SHP77 treated with DMSO at 0.1 percent for 48 hours (cell line): ENCODE measurements around the gene CD80.
"Not testable (repeated sequence)": the region's sequence is repeated elsewhere in the genome, so short reads cannot be mapped to it uniquely, and the experiment has no call there.

Experiments used
- DNase-seq: peaks from one replicate; lab custom pipeline; 2025; lab: John Stamatoyannopoulos, UW

The CD80 gene

DNA sequence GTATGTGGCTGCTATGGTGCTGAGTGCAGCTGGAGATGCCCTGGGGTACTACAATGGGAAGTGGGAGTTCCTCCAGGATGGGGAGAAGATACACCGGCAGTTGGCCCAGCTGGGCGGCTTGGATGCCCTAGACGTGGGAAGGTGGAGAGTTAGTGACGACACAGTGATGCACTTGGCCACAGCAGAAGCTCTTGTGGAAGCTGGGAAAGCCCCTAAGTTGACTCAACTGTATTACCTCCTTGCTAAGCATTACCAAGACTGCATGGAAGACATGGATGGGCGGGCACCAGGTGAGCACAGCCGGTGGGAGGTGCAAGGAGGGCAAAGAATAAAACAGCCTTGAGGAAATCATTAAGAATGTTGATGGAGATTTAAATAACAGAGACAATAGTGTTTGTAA is 22.8 kb upstream of the CD80 start:
- DNase-seq = no peak

DNA sequence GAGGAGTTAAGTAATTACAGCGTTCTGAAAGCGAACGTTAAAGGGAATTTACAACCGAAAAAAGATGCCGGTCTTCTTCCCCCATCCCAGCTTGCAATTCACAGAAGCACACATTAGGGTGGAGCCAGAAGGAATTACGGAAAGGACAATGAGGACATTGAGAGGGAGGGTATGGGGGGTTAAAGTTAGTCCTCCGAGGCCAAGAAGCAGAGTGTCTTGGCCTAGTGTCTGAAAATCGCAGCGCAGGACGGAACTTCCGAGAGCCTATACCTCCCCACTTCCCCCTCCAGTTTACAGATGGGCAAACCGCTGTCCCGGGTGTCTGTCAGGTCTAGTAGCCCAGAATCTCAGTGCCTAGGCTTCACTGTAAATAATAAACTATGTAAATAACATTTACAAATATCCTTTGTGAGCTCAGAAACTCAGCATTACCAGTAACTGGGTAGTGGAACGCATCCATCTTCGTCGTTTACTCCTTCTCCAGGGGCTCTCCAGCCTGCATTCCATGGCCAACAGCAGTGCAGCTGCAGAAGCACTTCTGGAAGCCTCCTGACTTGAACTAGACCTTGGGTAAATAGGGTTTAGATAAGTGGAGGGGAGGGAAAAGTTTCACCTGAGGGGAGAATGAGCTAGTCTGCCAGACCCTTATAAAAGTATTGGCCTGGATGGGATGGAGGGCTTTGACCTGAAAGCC is 20.8 kb upstream of the CD80 start:
- no peak for DNase-seq

DNA sequence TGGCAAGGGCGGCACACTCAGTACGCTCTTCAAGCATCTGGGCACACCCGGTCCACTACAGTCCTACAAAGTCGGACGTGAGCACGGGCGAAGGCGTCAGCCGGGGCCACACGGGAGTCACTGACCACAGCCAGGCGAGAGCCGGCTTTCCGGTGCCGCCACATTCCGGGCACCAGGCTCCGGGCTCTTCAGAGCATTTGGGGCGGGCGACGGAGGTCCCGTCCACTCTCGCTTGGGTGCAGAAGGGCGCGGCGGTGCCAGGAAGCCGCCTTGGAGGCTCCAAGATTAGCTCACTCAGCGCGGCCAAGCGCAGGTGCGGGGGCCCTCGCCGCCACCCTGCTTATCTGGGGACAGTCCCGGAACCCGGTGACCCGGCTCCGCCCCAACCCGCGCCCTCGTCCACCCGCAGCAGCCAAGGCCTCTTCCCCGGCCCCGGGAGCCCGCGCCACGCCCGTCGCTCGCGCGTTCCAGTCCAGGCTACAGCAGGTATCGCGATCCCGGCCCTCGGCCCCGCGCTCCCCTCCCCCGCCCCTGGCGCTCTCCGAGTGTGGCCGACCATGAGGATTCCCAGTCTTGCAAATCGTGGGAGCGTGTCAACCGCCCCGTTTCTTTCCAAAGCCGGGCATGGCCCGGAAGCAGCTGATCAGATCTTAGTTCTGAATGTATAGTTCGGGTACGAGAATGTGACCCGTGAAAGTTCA is 20.1 kb upstream of the CD80 start, which contains the start of gene ADPRH:
ADPRH (plus strand) TSS at position 127 of the 701 bp plus-strand sequence. CDS start 2,678 bp downstream, outside the sequence.
- DNase-seq = no peak

DNA sequence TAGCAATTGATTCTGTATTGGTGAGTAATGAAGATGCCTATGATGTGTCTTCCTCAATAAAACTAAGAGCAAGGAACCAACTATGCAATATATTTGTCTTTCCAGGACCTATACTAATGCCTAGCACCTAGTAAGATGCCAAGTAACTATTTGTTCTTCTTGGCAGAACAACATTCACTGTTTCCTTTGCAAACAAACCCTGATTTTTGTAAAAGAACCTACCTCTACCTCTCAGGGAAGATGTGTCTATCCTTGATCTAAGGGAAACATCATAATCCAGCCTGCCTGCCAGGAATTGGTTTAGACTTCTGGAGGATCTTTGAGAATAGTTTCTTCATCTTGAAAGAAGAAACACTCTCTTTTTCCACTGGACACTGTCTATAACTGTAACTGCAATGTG is 16.1 kb upstream of the CD80 start:
- DNase-seq = no peak

DNA sequence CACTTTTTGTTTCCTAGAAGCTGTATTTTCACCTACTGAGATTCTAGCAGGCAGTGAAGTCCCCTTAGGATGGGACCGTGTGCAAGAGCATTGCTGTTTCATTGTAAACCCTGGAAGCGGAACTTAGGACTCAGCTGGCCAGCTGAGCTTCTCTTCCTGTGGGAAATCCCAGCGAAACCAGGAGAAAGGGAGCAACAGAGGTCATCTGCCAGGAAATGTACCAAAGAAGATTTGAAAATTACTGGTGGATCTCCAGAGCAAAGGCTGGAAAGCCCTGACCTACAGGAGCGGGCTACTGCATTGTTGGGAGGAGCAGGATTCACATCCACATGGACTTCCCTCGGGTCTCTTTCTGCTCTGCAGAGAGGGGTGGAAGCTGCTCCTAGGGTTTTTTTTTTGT is 12.3 kb upstream of the CD80 start:
- DNase-seq = no peak

DNA sequence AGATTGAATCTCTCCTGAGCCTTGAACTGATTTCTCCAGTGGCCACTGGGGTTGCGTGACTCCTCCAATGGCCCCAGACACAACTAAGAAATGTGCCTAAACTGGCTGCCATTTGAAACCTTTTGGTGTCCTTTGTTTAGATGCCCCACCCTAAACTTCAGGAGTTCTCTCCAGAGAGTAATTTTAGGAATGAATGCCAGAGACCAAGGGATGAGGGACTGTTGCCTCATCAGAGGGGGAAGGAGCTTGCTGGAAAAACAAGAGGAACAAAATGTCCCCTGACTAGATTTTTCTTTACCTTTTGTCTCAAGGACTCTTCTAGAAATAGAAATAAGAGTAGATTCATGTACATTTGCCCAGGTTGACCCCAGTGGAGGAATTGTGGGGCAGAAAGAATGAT is 11.8 kb upstream of the CD80 start:
- no peak for DNase-seq

DNA sequence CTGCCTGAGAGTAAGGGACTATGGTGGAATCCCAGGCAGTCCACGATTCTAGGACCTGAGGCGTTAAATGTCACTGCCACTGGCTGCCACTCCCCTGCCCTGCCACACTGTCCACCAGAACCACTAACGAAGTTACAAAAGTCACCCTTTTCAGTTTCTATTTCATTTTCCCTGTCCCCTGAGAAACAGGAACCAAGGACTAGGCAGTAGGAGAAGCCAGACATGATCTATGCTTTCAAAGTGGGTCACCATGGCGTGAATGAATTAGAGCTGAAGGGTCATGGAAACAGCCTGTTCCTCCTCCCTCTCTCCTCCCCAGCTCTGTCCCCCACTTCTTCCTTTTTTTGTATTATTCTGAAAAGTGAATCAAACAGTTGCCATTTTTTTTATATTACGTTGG is 10.8 kb upstream of the CD80 start:
- DNase-seq = no peak

DNA sequence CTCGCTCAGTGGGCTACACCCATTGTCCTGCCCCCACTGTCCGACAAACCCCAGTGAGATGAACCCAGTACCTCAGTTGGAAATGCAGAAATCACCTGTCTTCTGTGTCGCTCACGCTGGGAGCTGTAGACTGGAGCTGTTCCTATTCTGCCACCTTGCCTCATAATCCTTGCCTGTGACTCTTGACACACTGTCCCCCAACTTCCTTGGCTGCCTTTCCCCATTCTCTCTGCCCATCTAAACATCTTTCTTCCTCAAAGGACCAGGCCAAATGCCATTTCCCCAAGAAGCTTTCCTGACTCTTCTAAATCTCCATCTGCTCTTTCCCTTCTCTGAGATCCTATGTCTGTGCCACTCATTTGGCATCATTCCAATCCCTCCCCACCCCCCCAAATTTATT is 9.7 kb upstream of the CD80 start:
- DNase-seq = no peak

DNA sequence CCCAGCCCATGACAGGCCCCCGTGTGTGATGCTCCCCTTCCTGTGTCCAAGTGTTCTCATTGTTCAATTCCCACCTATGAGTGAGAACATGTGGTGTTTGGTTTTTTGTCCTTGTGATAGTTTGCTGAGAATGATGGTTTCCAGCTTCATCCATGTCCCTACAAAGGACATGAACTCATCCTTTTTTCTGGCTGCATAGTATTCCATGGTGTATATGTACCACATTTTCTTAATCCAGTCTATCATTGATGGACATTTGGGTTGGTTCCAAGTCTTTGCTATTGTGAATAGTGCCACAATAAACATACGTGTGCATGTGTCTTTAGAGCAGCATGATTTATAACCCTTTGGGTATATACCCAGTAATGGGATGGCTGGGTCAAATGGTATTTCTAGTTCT is 3.9 kb upstream of the CD80 start:
- not testable (repeated sequence) for DNase-seq

DNA sequence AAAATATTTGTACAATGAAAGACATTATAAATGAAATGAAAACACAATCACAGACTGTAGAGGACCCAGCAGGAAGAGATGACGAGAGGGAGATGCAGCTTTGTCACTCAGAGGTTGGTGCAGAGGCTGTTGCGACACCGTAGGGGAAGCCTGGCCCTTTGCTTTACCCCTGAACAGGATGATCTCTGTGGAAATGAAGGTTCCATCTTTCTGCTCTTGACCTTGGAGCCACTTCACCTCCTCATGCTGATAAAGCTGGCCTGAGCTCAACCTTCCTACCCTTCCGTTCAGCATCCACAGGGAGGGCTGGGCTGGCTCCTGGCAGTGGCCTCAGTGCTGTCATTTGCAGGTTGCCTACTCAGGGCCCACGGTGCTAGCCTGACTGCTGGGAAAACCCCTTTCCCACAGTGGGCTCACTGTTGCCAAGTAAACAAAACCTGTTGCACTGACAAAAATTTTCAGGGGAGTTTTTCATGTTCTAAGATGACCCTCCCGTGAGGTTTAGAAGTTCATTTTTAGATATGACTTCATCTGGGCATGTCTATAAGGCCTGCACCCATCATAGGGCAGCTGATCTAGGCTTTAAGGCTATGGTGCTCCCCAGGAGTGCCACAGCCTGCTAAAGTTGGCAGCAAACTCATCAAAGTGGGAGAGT is 3.0 kb upstream of the CD80 start:
- no peak for DNase-seq

DNA sequence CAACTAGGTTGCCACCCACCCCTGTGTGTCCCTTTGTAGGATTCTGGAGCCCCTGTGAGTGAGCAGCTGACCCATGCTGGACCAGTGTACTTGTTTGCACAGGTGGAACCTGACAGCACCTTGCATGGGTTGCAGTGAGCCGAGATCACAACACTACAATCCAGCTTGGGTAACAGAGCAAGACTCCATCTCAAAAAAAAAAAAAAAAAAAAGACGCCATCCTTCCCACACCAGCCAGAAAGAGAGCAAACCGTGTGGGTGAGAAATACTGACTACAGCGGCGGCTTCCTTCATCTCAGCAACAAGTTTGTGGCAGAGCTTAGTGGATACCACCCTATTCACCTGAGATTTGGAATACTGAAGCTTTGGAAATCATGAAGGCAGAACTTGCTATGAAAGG is 746 bp upstream of the CD80 start:
- no peak for DNase-seq

DNA sequence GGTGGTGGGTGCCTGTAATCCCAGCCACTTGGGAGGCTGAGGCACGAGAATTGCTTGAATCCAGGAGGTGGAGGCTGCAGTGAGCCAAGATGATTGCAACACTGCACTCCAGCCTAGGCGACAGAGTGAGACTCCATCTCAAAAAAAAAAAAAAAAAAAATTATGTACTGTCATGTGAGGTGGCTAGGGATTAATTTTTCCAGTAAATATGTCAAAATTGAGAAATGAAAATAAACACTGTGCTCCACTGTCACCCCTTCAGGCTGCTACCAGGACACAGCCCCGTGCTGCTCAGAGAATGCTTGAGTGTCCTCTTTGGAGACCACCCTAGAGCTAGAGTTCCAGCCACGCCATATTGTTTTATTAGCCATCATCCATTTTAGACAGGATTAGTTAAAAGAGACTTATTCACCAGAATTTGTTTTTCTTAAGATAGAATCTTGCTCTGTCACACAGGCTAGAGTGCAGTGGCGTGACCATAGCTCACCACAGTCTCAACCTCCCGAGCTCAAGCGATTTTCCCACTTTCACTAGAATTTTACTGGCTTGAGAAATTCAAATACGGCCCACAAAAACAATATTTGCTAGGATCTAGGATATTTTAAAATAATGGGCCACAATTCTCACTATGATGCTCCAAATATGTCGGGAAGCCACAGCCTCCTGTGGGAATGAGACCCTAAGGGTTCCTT is 642 bp downstream of the CD80 start:
- DNase-seq = no peak

DNA sequence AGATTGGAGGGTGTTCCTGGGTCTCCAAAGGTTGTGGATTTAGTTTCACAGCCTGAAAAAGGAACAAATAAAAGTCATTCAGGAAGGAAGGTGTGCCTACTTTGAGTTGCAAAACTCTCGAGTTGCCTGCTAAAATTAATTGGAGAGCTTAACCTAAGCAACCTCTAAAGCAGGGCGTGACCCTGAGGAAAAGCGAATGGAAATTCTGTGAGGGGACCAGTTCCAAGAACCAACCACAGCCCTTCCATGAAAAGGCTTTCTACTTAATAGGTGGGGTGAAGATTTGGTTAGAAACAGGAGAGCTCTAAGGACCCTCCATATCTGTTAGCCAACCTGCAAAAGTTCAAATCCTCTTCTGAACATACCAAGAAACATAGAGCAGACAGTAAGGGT is 1.5 kb downstream of the CD80 start:
- DNase-seq = no peak

DNA sequence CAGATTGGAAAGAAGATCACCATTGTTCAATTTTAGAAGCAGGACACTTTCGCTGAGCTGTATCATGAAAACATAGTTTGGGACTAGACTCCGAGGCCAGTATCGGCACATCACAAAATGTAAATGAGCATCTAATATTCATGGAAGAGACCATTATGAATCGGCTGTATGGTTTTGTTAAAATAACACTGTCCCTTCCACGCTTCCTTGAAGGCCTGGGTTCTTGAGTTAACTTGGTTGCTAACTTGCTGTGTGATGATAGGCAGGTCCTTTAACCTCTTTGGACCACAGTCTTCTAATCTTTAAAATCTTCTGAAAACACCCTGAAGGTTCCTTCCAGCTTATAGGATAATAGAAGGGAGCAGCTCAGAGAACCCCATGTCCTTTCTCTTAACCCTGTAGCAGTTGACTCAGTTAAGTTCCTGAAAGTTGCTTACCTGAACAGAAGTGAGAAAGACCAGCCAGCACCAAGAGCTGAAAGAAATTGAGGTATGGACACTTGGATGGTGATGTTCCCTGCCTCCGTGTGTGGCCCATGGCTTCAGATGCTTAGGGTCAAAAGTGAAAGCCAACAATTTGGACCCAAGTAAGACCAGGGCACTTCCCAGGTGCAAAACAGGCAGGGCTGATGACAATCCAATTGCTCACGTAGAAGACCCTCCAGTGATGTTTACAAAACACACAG is 2.1 kb downstream of the CD80 start:
- no peak for DNase-seq

DNA sequence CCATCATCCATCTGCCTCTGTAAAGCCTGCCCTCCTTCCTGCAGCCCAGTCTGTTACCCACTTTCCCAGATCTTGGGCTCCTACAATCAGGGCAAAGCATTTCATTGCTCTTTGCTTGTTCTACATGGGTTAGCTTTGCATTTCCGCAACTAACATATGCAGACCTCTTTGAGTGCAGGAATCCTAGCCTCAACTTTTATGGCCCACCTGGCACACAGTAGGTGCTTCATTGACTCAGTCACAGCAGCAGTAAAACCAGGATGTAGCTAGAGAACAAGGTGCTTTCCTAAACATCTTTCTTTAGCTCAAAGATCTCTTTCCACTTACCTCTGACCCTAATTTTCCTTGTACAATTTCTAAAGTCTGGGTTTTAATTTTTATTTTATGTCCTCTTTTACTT is 3.5 kb downstream of the CD80 start:
- DNase-seq = no peak

DNA sequence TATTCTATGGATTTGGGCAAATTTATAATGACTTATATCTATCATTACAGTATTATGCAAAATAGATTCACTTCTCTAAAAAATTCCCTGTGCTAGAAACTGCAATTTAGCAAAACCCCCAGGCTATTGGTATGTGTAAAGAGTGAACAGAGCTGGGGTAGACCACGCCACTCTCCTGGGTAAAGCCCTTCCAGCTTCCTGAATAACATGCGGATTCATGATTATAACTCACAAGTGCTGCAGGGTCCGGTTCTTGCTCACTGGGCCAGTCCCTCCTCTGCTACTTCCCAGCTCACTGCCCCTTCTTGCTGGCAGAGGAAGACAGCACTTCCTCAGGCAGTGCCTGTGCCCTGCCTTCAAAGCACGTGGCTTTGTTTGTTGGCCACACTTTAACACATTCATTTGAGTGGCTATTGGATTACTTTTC is 4.1 kb downstream of the CD80 start:
- DNase-seq = no peak

DNA sequence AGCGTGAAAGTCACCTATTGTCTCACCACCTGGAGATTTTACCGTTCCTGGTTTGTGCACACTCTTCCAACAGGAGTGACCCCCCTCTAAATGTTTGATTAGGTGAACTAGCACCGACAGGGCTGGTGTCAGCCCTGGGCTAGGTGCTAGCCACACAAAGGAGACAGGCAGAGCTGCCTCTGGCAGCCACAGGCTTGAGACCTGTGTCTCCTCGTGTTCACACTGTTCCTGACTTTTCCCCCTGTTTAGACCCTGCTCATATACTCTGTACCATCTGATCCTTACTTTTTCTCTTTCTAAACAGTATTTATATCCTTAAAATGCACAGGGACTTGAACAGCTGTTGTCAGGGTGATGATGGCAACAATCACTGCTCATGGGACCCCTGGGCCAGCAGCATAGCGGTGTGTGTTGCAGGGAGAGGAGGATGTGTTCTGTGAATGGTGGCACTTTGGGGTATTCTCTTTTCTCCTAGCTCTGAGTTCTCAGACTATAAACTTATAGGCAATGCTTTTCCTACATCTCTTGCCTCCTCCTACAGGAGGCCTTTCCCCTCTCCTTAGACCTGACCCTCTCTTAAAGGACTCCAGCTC is 5.5 kb downstream of the CD80 start:
- no peak for DNase-seq

DNA sequence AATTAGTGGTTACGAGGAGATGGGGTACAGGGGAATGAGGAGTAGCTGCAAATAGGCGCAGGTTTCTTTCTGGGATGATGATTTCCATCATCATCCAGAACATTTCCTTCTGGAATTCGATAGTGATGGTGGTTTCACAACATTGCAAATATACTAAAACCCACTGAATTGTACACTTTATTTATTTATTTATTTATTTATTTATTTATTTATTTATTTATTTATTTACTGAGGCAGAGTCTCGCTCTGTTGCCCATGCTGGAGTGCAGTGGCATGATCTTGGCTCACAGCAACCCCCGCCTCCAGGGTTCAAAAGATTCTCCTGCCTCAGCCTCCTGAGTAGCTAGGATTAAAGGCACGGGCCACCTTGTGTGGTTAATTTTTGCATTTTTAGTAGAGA is 6.5 kb downstream of the CD80 start:
- DNase-seq = not testable (repeated sequence)

DNA sequence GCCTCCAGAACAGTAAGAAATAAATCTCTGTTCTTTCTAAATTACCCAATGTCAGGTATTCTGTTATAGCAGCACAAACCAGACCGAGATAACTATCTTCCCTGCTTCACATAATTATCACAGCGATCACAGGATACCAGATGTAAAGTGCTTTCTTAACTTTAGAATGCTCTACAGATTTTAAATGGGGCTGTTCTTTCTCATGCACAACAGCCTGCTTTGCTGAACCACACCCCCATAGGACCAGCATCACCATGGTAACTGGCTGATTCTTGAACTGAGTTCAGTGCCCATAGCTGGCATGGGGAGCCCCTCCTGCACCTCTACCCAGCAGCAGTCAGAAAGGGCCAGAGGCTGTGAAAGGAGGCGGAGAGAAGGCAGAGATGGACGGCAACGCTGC is 7.8 kb downstream of the CD80 start:
- no peak for DNase-seq

DNA sequence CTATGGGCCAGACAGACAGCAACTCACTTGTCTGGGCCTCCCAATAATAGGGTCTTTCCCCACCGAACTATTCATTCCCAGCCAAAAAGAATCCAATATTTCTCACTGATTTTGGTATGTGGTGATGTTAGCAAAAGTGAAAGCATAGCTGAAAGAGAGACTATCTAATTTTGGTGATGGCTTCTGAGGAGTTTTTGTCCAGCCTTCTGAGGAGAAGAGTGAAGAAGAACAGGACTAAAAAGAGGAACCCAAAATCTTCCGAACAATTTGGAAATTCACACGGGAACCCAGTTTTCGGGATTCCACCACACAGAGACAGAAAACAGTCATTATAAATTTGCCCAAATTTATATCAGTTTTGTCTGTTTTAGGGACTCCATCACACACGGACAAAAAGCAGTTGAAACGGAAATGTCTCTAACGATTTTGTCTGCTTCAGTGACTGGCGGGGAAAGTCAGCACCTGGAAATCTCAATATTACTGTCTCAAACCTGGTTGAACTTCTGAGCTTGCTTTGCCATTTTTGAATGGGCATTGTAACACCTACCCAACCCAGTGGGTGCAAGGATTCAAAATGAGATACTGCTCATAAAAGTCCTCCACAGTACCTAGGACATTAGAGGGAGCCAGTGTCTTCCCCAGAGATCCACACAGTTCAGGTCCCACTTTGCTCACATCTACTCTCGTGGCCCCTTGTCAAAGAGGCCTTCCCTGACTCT is 9.1 kb downstream of the CD80 start:
- DNase-seq = no peak

DNA sequence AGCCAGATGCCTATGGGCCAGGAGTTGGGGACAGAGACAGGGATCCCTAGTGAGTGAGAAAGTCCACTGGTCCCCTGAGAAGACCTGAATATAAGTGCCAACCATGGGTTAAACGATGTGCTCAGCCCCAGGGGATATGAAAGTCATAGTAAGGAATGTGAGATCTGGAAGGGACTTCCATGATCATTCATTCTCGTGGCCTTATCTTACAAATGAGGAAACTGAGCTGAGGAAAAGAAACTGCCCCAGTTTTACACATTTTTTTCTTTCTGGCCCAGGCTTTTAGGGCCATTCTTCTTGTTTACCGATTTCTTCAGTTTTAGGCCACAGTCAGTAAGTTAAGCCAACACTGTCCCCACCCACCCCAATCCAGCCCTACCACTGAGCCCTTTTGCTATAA is 11.1 kb downstream of the CD80 start:
- no peak for DNase-seq
